CD4-positive, alpha-beta T cell (primary cell): ENCODE data around the gene PRKCQ. TPM values are rescaled to one million over a fixed set of nuclear protein-coding genes. Genes with fewer than 3 reads are reported as not detected.

ENCODE experiments used
- ATAC-seq: fragments of 200-7000 bp; cut with Tn5 transposase; one replicate; pipeline ENCODE4 v1.10.0; 2022; ENCODE audit warnings: mild to moderate bottlenecking; ENCODE audit not compliant: poor library complexity
- CTCF ChIA-PET: fragments of 350-600 bp; sonication (Branson Sonifier 250); formaldehyde crosslinking; loops from one replicate; lab custom pipeline; 2021; ENCODE audit warnings: antibody characterized with exemption, inconsistent platforms; lab: Charles Lee
- POLR2A ChIA-PET: fragments of 350-600 bp; sonication (Branson Sonifier 250); formaldehyde crosslinking; loops from one replicate; lab custom pipeline; 2021; ENCODE audit warnings: antibody characterized with exemption, inconsistent platforms; lab: Charles Lee
- DNase-seq, 14 experiments: peaks; one replicate each; pipeline ENCODE4 v3.0.0-alpha.2; 2013 to 2020; ENCODE audit warnings: mixed read lengths in 2 of 14
- H3K27ac ChIP-seq, 2 donors: one replicate each; pipeline versions ENCODE4 v1.5.1 to v1.7.0; 2013; ENCODE audit warnings: low read length in 2 of 2, low read depth in 1 of 2, mild to moderate bottlenecking in 1 of 2
- H3K27me3 ChIP-seq, 2 experiments: 1 replicate in 1 of 2; 2 replicates in 1 of 2; pipeline versions ENCODE4 v1.6.1 to v1.7.0; 2013; ENCODE audit warnings: low read length in 2 of 2, control low read depth in 1 of 2, mild to moderate bottlenecking in 1 of 2, moderate library complexity in 1 of 2; ENCODE audit not compliant: insufficient read depth in 2 of 2, control insufficient read depth in 1 of 2
- H3K36me3 ChIP-seq: one replicate; pipeline ENCODE4 v1.6.1; 2013; ENCODE audit warnings: low read length, control low read depth; ENCODE audit not compliant: insufficient read depth
- H3K4me1 ChIP-seq: one replicate; pipeline ENCODE4 v1.6.1; 2013; ENCODE audit warnings: low read length, control low read depth; ENCODE audit not compliant: insufficient read depth
- H3K4me3 ChIP-seq: one replicate; pipeline ENCODE4 v1.5.1; 2013; ENCODE audit warnings: mild to moderate bottlenecking, low read length, moderate library complexity
- H3K9me3 ChIP-seq, 2 experiments: 1 replicate in 1 of 2; 2 replicates in 1 of 2; pipeline versions ENCODE4 v1.6.1 to v1.7.0; 2013; ENCODE audit warnings: low read length in 2 of 2, mild to moderate bottlenecking in 2 of 2, control low read depth in 1 of 2, moderate library complexity in 1 of 2; ENCODE audit not compliant: control insufficient read depth in 1 of 2, insufficient read depth in 1 of 2
- H3K27ac Mint-ChIP-seq: one replicate; pipeline ENCODE4 v1.8.0; 2020; ENCODE audit warnings: mixed read lengths
- H3K27me3 Mint-ChIP-seq: one replicate; pipeline ENCODE4 v1.8.0; 2021; ENCODE audit warnings: mixed read lengths
- H3K36me3 Mint-ChIP-seq: one replicate; pipeline ENCODE4 v1.8.0; 2021; ENCODE audit warnings: low read depth, mixed read lengths
- H3K4me1 Mint-ChIP-seq: one replicate; pipeline ENCODE4 v1.8.0; 2021; ENCODE audit warnings: low read depth, mixed read lengths
- H3K4me3 Mint-ChIP-seq: one replicate; pipeline ENCODE4 v1.8.0; 2020; ENCODE audit warnings: mild to moderate bottlenecking, mixed read lengths
- H3K9me3 Mint-ChIP-seq: one replicate; pipeline ENCODE4 v1.8.0; 2020; ENCODE audit warnings: mixed read lengths
- intact Hi-C, 2 experiments: fragments of 100-400 bp; cut with DNase I in 1 of 2; cut with micrococcal nuclease in 1 of 2; formaldehyde crosslinking; loops; one replicate each; pipeline versions ENCODE4 v1.15.1 to v1.9.0; 2023 to 2025; cut with DNase I, micrococcal nuclease
- total RNA-seq, 174 experiments: library from RNA in 2 of 174; stranded (reverse) in 2 of 174; gene quantifications; one replicate each; pipeline ENCODE4 v1.2.3 and lab custom pipeline; 2021 to 2026
- TF ChIP-seq, protein P1 (sequence below): fragments of 200-600 bp; IDR thresholded peaks from one replicate; pipeline ENCODE4 v1.8.0; 2022; ENCODE audit warnings: antibody characterized with exemption, mild to moderate bottlenecking

Gene PRKCQ
- total RNA-seq, 2 experiments from 2014 or later, result 43.4 to 43.9 TPM

DNA sequence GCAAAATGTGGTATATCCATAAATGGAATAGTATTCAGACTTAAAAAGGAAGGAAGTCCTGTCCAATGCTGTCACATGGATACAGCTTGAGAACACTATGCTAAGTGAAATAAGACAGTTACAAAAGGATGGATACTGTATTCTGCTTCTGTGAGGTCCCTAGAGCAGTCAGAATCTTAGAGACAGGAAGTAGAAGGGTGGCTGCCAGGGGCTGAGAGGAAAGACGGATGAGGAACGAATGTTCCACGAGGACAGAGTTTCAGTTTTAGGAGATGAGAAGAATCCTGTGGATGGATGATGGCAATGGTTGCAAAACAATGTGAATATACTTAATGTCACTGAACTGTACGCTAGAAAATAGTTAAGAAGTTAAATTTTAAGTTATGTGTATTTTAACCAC lies 3.8 kb downstream of the PRKCQ start:
- H3K27ac Mint-ChIP-seq, result peak overlapping the region; percentile 77
- H3K36me3 Mint-ChIP-seq, result peaks cover 52% of the 10 kb centered on the region
- Histone ChIP-seq H3K4me3 (peak overlapping the region; percentile 92), H3K36me3 (peaks cover 9% of the 10 kb centered on the region), H3K27me3 (no peaks in the 10 kb centered on the region), H3K27ac (peak overlapping the region; percentile 24 to 28), H3K9me3 (no peaks in the 10 kb centered on the region), H3K4me1 (peaks cover 52% of the 10 kb centered on the region)
- H3K4me1 Mint-ChIP-seq, result peaks cover 80% of the 10 kb centered on the region
- POLR2A ChIA-PET, result interaction anchor here (0.6 to 8.8 kb wide), 9 partner anchors 12 to 60 kb away, joined by 3 to 104 read pairs (median 4); no protein-coding TSS in a partner anchor
- ATAC-seq, result peak; percentile 24
- peak in 4 of 14 experiments; percentile 41 to 67 (median 59) for DNase-seq
- H3K4me3 Mint-ChIP-seq, result peak overlapping the region; percentile 85
- intact Hi-C loops, result loop anchor here (1.0 to 5.0 kb wide), 5 partner anchors 13 to 99 kb away; no protein-coding TSS in a partner anchor
- TF ChIP-seq, protein P1, sequence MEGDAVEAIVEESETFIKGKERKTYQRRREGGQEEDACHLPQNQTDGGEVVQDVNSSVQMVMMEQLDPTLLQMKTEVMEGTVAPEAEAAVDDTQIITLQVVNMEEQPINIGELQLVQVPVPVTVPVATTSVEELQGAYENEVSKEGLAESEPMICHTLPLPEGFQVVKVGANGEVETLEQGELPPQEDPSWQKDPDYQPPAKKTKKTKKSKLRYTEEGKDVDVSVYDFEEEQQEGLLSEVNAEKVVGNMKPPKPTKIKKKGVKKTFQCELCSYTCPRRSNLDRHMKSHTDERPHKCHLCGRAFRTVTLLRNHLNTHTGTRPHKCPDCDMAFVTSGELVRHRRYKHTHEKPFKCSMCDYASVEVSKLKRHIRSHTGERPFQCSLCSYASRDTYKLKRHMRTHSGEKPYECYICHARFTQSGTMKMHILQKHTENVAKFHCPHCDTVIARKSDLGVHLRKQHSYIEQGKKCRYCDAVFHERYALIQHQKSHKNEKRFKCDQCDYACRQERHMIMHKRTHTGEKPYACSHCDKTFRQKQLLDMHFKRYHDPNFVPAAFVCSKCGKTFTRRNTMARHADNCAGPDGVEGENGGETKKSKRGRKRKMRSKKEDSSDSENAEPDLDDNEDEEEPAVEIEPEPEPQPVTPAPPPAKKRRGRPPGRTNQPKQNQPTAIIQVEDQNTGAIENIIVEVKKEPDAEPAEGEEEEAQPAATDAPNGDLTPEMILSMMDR, result no peak
- no peaks in the 10 kb centered on the region for H3K27me3 Mint-ChIP-seq
- CTCF ChIA-PET, result interaction anchor here (2.6 kb wide), 1 partner anchor 25 kb away, joined by 16 read pairs; no protein-coding TSS in a partner anchor
- H3K9me3 Mint-ChIP-seq, result no peaks in the 10 kb centered on the region

DNA sequence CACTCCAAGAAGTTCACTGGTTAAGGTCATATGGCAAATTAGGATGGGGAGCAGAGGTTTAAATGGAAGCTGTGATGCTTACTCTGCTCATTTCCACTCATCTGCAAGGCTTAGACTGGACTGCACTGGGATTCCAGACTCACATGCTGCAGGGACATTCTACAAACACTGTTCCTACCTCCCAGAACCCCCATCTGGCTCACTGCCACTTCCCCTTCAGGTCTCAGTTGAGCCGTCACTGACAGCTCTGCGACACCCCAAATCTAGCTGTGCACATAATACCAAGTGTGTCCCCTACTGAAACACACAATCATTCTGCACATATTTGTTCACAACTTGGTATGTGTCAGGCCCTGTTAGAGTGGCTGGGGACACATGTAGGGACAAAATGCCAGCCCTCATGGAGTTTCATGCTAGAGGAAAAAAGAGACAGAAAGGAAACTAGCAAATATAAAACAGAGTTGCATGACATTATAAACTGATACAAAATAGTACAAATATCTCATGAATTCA lies 5.4 kb downstream of the PRKCQ start:
- Mint-ChIP-seq H3K27me3 (no peaks in the 10 kb centered on the region), H3K27ac (peak overlapping the region; percentile 75), H3K36me3 (peaks cover 62% of the 10 kb centered on the region), H3K4me1 (peaks cover 91% of the 10 kb centered on the region), H3K4me3 (peak overlapping the region; percentile 45), H3K9me3 (no peaks in the 10 kb centered on the region)
- ChIA-PET CTCF (interaction anchor here (1.3 kb wide), 1 partner anchor 26 kb away, joined by 3 read pairs; no protein-coding TSS in a partner anchor), POLR2A (interaction anchor here (1.0 to 1.2 kb wide), 3 partner anchors 7 to 27 kb away, joined by 3 to 5 read pairs (median 4); no protein-coding TSS in a partner anchor)
- H3K4me3 ChIP-seq, result no peak overlapping the region
- intact Hi-C loops, result loop anchor here (2.0 to 5.0 kb wide), 4 partner anchors 24 to 97 kb away; no protein-coding TSS in a partner anchor
- TF ChIP-seq, protein P1, result no peak
- ATAC-seq (no peak), DNase-seq (peak in 1 of 14 experiments; percentile 27)
- peaks cover 24% of the 10 kb centered on the region for H3K36me3 ChIP-seq
- H3K27ac ChIP-seq, result peak overlapping the region in 1 of 2 donors; percentile 30
- no peaks in the 10 kb centered on the region for H3K9me3 ChIP-seq
- H3K27me3 ChIP-seq, result no peaks in the 10 kb centered on the region
- peaks cover 68% of the 10 kb centered on the region for H3K4me1 ChIP-seq

DNA sequence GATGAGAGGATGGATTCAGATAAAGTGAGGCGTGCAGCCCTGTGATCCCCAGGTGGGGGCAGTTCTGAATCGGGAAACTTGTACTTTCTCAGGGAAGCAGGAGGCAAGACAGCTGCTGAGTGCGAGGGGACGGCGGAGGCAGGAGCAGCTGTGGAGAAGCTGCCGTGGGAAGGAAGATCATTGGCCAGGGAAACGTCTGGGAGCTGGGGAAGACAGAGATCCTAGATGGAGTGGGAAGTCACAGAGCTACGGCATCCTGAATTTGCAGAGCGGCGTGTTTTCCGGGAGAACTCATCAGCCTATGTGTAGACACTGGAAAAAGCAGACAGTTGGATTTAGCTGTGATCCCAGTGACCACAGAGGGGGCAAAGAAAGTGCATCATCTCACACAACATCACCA lies 9.2 kb downstream of the PRKCQ start:
- POLR2A ChIA-PET, result interaction anchor here (1.0 to 1.9 kb wide), 3 partner anchors 27 to 41 kb away, joined by 3 to 6 read pairs (median 5); no protein-coding TSS in a partner anchor
- TF ChIP-seq, protein P1, result no peak
- Mint-ChIP-seq H3K9me3 (no peaks in the 10 kb centered on the region), H3K36me3 (peaks cover 47% of the 10 kb centered on the region), H3K27ac (peak overlapping the region; percentile 61), H3K4me1 (peaks cover 93% of the 10 kb centered on the region), H3K27me3 (no peaks in the 10 kb centered on the region), H3K4me3 (peak overlapping the region; percentile 8)
- peaks cover 88% of the 10 kb centered on the region for H3K4me1 ChIP-seq
- H3K4me3 ChIP-seq, result no peak overlapping the region
- DNase-seq (no peak), ATAC-seq (no peak)
- no peaks in the 10 kb centered on the region for H3K9me3 ChIP-seq
- no peak overlapping the region for H3K27ac ChIP-seq
- CTCF ChIA-PET, result no interaction called here
- no peaks in the 10 kb centered on the region for H3K27me3 ChIP-seq
- intact Hi-C loops, result no loop called here
- peaks cover 44% of the 10 kb centered on the region for H3K36me3 ChIP-seq
